ENCODE results near the gene MRTFA.
"Not testable (repeated sequence)": the region's sequence is repeated elsewhere in the genome, so short reads cannot be mapped to it uniquely, and the experiment has no call there.

- TF ChIP-seq CTCF, POLR2A, POLR2AphosphoS5, EP300 (IDR thresholded peaks at IDR 0.05): not testable (repeated sequence)
Measured at GRCh38 chr22:40655941-40656340, 19.4 kb upstream of the MRTFA start.
